ENCODE results near the gene RB1.

RB1 gene

DNA sequence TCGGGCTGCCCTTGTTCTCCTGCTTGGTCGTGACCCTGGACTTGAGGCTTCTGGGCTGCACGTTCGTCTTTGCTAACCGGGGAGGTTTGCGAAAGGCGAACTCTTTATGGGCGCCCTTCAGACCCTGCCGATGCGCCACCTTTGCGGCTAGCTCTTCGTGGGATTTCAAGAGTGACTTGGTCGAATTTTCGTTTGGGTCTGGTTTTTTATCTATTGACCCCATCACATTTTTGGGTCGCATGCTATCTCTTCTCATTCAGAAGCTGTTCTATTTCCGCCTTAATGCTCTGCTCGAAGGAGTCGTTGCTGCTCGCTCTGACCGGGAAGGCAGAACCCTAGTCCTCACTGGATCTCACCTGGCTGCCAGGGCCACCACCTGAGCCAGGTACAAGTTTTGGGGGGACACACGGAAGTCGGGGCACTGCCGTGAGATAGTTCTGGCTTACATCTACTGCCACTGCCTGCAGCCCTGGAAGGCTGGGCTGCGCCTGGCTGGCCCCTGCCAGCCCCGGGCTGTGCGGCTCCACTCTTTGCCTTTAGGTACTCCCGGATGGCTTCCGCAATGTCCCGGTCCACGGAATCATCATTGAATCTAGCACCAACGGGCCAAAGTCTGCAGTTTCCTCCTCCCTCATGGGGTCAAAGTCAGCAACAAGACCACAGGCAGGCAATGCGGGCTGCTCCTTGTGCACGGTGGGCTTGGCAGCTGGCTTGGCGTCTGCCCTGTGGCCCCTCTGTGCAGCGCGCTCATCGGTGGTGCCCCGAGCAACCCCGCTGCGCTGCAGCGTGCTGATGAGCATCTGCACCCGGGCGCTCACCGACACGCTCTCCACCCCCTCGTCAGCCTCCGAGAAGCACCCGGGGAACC, 16.2 kb downstream of the RB1 start:
- Histone ChIP-seq H4K8ac (ENCODE audit: low read depth, low read length) (no peak overlapping the region), H2AK5ac (ENCODE audit: low read length) (no peak overlapping the region), H3K79me1 (ENCODE audit: low read length) (no peaks in the 10 kb centered on the region), H3K27ac (ENCODE audit: low read depth, low read length) (no peak overlapping the region), H3K56ac (ENCODE audit: low read length) (no peak overlapping the region), H2BK5ac (ENCODE audit: low read length) (no peak overlapping the region), H2BK120ac (ENCODE audit: low read depth, low read length) (no peak overlapping the region), H3K9ac (ENCODE audit: low read length) (no peak overlapping the region), H4K5ac (ENCODE audit: low read length) (no peak overlapping the region), H3K79me2 (ENCODE audit: control insufficient read depth, insufficient read depth, low read length) (no peaks in the 10 kb centered on the region), H2BK15ac (replicated peaks; ENCODE audit: low read depth) (no peak overlapping the region), H3K4ac (ENCODE audit: low read depth, low read length) (no peak overlapping the region), H3K18ac (ENCODE audit: low read length) (no peak overlapping the region), H3K4me1 (ENCODE audit: control insufficient read depth, low read depth, low read length) (no peaks in the 10 kb centered on the region), H3K4me2 (ENCODE audit: low read length) (no peak overlapping the region), H3K36me3 (ENCODE audit: control insufficient read depth, insufficient read depth, low read length) (no peaks in the 10 kb centered on the region), H3K23ac (ENCODE audit: low read length) (no peak overlapping the region), H3K4me3 (ENCODE audit: low read length) (no peak overlapping the region), H3K27me3 (ENCODE audit: insufficient read depth, low read length, poor library complexity) (no peaks in the 10 kb centered on the region)
- DNase-seq: no peak
- no CpG with 5 or more reads among the region's 48 CpGs for WGBS (ENCODE audit: extremely low coverage, insufficient coverage, low lambda C conversion rate)

DNA sequence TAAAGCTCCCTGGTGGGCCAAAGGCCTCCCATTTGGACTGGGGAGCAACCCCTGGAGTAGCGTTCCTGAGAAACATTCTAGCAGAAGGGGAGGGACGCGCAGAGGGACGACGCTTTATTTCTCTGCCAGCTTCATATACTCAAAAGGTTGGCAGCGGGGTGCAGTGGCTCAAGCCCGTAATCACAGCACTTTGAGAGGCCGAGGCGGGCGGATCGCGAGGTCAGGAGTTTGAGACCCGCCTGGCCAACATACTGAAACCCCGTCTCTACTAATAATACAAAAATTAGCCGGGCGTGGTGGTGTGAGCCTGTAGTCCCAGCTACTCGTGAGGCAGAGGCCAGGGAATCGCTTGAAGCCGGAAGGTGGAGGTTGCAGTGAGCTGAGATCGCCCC, 16.8 kb downstream of the RB1 start:
- H3K36me3 ChIP-seq (ENCODE audit: control insufficient read depth, insufficient read depth, low read length): no peaks in the 10 kb centered on the region
- no peak overlapping the region for H2BK5ac ChIP-seq (ENCODE audit: low read length)
- H3K18ac ChIP-seq (ENCODE audit: low read length): no peak overlapping the region
- no peak for DNase-seq
- H4K8ac ChIP-seq (ENCODE audit: low read depth, low read length): no peak overlapping the region
- H2AK5ac ChIP-seq (ENCODE audit: low read length): no peak overlapping the region
- no peak overlapping the region for H3K56ac ChIP-seq (ENCODE audit: low read length)
- no peak overlapping the region for H2BK120ac ChIP-seq (ENCODE audit: low read depth, low read length)
- no peak overlapping the region for H3K4me3 ChIP-seq (ENCODE audit: low read length)
- H3K79me1 ChIP-seq (ENCODE audit: low read length): no peaks in the 10 kb centered on the region
- H2BK15ac ChIP-seq (replicated peaks; ENCODE audit: low read depth): no peak overlapping the region
- no peak overlapping the region for H3K4ac ChIP-seq (ENCODE audit: low read depth, low read length)
- H3K27me3 ChIP-seq (ENCODE audit: insufficient read depth, low read length, poor library complexity): no peaks in the 10 kb centered on the region
- no peak overlapping the region for H3K9ac ChIP-seq (ENCODE audit: low read length)
- no peaks in the 10 kb centered on the region for H3K4me1 ChIP-seq (ENCODE audit: control insufficient read depth, low read depth, low read length)
- no peak overlapping the region for H3K23ac ChIP-seq (ENCODE audit: low read length)
- H3K79me2 ChIP-seq (ENCODE audit: control insufficient read depth, insufficient read depth, low read length): no peaks in the 10 kb centered on the region
- no peak overlapping the region for H3K27ac ChIP-seq (ENCODE audit: low read depth, low read length)
- WGBS (ENCODE audit: extremely low coverage, insufficient coverage, low lambda C conversion rate): no CpG with 5 or more reads among the region's 20 CpGs
- no peak overlapping the region for H4K5ac ChIP-seq (ENCODE audit: low read length)
- H3K4me2 ChIP-seq (ENCODE audit: low read length): no peak overlapping the region

DNA sequence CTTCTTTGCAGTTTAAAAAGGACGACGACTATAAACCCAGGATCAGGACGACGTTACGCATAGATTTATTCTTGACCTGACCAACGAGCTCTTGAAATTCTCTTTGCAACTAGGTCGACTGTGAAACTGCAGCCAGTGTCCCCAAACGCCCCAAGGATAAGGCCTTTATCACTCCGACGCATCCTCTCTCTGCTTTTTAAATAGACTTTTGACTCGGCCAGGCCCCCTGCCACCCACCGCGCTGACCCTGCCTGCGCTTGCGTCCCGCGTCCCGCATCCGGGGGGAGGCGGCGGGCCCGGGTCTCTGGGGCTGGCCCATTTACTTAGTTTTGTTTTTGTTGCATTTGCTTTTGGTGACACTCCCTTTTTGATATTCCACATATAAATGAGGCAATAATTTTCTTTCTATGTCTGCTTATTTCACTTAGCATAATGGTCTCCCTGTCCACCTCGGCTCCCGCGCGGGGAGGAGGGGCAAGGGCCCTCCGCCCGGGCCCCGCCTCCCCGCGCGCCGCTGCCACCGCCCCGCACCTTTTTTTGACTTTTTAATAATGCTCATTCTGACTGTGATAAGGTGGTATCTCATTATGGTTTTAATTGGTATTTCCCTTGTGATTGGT, 17.4 kb downstream of the RB1 start:
- Histone ChIP-seq H3K18ac (ENCODE audit: low read length) (no peak overlapping the region), H3K23ac (ENCODE audit: low read length) (no peak overlapping the region), H3K79me2 (ENCODE audit: control insufficient read depth, insufficient read depth, low read length) (no peaks in the 10 kb centered on the region), H2BK15ac (replicated peaks; ENCODE audit: low read depth) (no peak overlapping the region), H4K5ac (ENCODE audit: low read length) (no peak overlapping the region), H4K8ac (ENCODE audit: low read depth, low read length) (no peak overlapping the region), H3K9ac (ENCODE audit: low read length) (no peak overlapping the region), H3K36me3 (ENCODE audit: control insufficient read depth, insufficient read depth, low read length) (no peaks in the 10 kb centered on the region), H3K79me1 (ENCODE audit: low read length) (no peaks in the 10 kb centered on the region), H3K4me1 (ENCODE audit: control insufficient read depth, low read depth, low read length) (no peaks in the 10 kb centered on the region), H3K4ac (ENCODE audit: low read depth, low read length) (no peak overlapping the region), H3K4me2 (ENCODE audit: low read length) (no peak overlapping the region), H3K56ac (ENCODE audit: low read length) (no peak overlapping the region), H3K27me3 (ENCODE audit: insufficient read depth, low read length, poor library complexity) (no peaks in the 10 kb centered on the region), H2AK5ac (ENCODE audit: low read length) (no peak overlapping the region), H3K27ac (ENCODE audit: low read depth, low read length) (no peak overlapping the region), H2BK120ac (ENCODE audit: low read depth, low read length) (no peak overlapping the region), H3K4me3 (ENCODE audit: low read length) (no peak overlapping the region), H2BK5ac (ENCODE audit: low read length) (no peak overlapping the region)
- WGBS (ENCODE audit: extremely low coverage, insufficient coverage, low lambda C conversion rate): no CpG with 5 or more reads among the region's 35 CpGs
- DNase-seq: no peak

DNA sequence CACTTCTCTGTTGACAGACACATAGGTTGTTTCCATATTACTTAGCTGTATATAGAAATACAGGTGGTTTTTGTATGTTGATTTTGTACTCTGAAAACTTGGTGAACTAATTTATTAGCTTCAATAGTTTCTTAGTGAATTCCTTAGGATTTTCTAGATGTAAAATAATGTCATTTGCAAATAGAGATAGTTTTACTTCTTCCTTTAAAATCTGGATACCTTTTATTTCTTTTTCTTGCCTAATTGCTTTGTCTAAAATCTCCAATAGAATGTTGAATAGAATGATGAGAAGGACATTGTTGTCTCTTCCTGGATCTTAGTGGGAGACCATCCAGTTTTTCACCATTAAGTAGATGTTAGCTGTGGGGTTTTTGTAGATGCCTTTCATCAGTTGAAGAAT, 18.7 kb downstream of the RB1 start:
- Histone ChIP-seq H2BK15ac (replicated peaks; ENCODE audit: low read depth) (no peak overlapping the region), H3K4me3 (ENCODE audit: low read length) (no peak overlapping the region), H4K8ac (ENCODE audit: low read depth, low read length) (no peak overlapping the region), H3K79me1 (ENCODE audit: low read length) (no peaks in the 10 kb centered on the region), H3K56ac (ENCODE audit: low read length) (no peak overlapping the region), H3K4me1 (ENCODE audit: control insufficient read depth, low read depth, low read length) (no peaks in the 10 kb centered on the region), H4K5ac (ENCODE audit: low read length) (no peak overlapping the region), H3K9ac (ENCODE audit: low read length) (no peak overlapping the region), H3K79me2 (ENCODE audit: control insufficient read depth, insufficient read depth, low read length) (no peaks in the 10 kb centered on the region), H3K18ac (ENCODE audit: low read length) (no peak overlapping the region), H3K27ac (ENCODE audit: low read depth, low read length) (no peak overlapping the region), H3K23ac (ENCODE audit: low read length) (no peak overlapping the region), H2BK120ac (ENCODE audit: low read depth, low read length) (no peak overlapping the region), H3K27me3 (ENCODE audit: insufficient read depth, low read length, poor library complexity) (no peaks in the 10 kb centered on the region), H3K36me3 (ENCODE audit: control insufficient read depth, insufficient read depth, low read length) (no peaks in the 10 kb centered on the region), H2BK5ac (ENCODE audit: low read length) (no peak overlapping the region), H3K4me2 (ENCODE audit: low read length) (no peak overlapping the region), H3K4ac (ENCODE audit: low read depth, low read length) (no peak overlapping the region), H2AK5ac (ENCODE audit: low read length) (no peak overlapping the region)
- no peak for DNase-seq

DNA sequence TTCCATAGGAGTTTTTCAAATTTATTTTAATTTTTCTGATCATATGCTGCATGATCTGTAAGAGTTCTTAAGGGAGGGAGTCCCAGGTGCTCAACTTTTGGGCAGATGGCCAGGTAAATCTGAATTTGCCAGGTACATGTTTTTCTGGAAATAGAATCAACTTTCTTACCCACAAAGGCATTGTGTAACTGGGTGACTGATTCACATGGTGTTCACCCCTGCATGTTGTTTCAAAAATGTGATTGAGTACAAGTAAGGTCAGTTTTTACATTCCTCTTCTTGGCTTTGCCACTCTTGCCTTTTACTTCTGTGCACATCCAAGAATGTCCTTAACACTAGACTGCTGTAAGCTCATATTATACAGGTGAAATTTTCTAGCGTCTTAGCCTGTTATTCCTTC, 30.4 kb downstream of the RB1 start:
- Histone ChIP-seq H3K18ac (ENCODE audit: low read length) (no peak overlapping the region), H2BK120ac (ENCODE audit: low read depth, low read length) (no peak overlapping the region), H2AK5ac (ENCODE audit: low read length) (no peak overlapping the region), H2BK15ac (replicated peaks; ENCODE audit: low read depth) (no peak overlapping the region), H4K5ac (ENCODE audit: low read length) (no peak overlapping the region), H2BK5ac (ENCODE audit: low read length) (no peak overlapping the region), H3K79me2 (ENCODE audit: control insufficient read depth, insufficient read depth, low read length) (no peaks in the 10 kb centered on the region), H3K36me3 (ENCODE audit: control insufficient read depth, insufficient read depth, low read length) (no peaks in the 10 kb centered on the region), H3K56ac (ENCODE audit: low read length) (no peak overlapping the region), H3K4ac (ENCODE audit: low read depth, low read length) (no peak overlapping the region), H3K27ac (ENCODE audit: low read depth, low read length) (no peak overlapping the region), H3K23ac (ENCODE audit: low read length) (no peak overlapping the region), H3K79me1 (ENCODE audit: low read length) (no peaks in the 10 kb centered on the region), H3K9ac (ENCODE audit: low read length) (no peak overlapping the region), H4K8ac (ENCODE audit: low read depth, low read length) (no peak overlapping the region), H3K4me3 (ENCODE audit: low read length) (no peak overlapping the region), H3K4me2 (ENCODE audit: low read length) (no peak overlapping the region), H3K4me1 (ENCODE audit: control insufficient read depth, low read depth, low read length) (no peaks in the 10 kb centered on the region), H3K27me3 (ENCODE audit: insufficient read depth, low read length, poor library complexity) (no peaks in the 10 kb centered on the region)
- DNase-seq: no peak
- WGBS (ENCODE audit: extremely low coverage, insufficient coverage, low lambda C conversion rate): no CpG with 5 or more reads among the region's 1 CpG

All from mesendoderm (in vitro differentiated cells).